ENCODE measurements around the gene VTI1A.

VTI1A gene

DNA sequence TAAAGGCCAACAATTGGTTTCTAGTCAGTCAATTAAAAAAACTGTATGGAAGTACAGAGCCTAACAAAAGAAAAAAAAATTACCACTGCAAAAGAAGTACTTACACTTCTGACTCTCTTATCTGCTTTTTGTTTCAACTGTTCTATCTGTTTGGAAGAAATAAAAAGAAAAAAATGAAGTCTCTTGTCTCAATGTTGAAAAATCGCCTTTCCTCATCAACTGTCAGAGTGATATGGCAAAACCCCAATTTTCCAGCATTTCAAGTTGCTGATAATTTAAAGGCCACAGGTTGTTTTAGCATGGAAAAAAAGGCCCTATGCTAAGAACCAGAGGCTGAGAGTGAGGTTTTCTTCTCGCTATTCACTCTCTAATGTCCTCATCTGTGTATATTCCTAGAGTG, 13.9 kb upstream of the VTI1A start:
- no peak for TF ChIP-seq CTCF (IDR thresholded peaks at IDR 0.05; ENCODE audit: low read depth, low read length)
- no peak overlapping the region for H3K4me3 ChIP-seq (replicated peaks in 1 of 2; ENCODE audit: low read depth in 2 of 2, low read length in 2 of 2)
- no peak for DNase-seq (ENCODE audit: low read depth in 2 of 2)

DNA sequence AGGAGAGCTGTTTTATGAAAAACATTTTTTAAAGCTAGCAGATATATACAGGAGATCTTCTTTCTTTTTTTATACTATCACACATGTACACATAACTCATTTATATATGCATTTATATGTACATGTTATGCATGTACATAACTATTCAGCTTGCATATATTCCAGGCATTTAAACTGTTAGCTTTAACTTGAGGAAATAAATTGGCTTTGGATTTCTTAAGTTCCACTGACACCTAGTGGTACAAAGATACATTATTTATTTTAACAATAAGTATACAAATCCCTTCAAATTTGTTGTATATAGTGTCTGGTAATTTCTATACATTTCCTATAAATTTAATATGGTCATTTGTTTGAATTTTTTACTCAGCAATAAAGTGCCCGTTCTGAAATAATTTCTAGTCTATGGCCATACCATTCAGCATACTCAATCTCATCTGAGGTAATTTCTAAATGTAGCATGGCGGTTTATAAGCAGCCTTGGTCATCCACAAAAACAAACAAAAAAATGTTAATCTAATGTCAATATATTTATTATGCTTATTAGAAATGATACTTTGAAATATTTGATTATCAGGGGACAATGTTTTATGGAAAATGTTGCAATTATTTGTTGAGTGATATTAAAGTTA, 11.9 kb upstream of the VTI1A start:
- TF ChIP-seq CTCF (IDR thresholded peaks at IDR 0.05; ENCODE audit: low read depth, low read length) = peak; percentile 31
- DNase-seq (ENCODE audit: low read depth in 2 of 2) = peak; percentile 66 to 72
- no peak overlapping the region for H3K4me3 ChIP-seq (replicated peaks in 1 of 2; ENCODE audit: low read depth in 2 of 2, low read length in 2 of 2)

DNA sequence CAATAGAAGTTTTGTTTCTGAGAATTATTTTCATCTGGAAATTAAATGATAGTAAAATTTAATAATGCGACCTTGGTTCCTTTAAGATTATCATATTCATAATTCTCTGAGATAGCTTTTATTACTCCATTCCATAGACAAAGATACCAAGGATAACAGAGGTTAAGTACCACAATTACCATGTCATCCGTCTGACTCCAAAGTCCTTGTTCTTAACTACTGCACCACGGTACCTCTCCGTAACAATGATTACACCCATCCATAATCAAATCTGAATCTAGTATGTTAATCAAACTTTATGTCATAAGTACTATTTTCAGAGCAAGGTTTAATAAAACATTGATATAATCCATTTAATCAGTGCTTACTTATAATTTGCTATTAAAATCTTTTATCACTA, 8.7 kb upstream of the VTI1A start:
- no peak overlapping the region for H3K4me3 ChIP-seq (replicated peaks in 1 of 2; ENCODE audit: low read depth in 2 of 2, low read length in 2 of 2)
- no peak for TF ChIP-seq CTCF (IDR thresholded peaks at IDR 0.05; ENCODE audit: low read depth, low read length)
- no peak for DNase-seq (ENCODE audit: low read depth in 2 of 2)

- DNase-seq (ENCODE audit: low read depth in 2 of 2) = no peak
- no peak for TF ChIP-seq CTCF (IDR thresholded peaks at IDR 0.05; ENCODE audit: low read depth, low read length)
- H3K4me3 ChIP-seq (replicated peaks in 1 of 2; ENCODE audit: low read depth in 2 of 2, low read length in 2 of 2) = no peak overlapping the region
These were observed 5.5 kb upstream of the VTI1A start for GRCh38 chr10:112441520-112441919.

- DNase-seq (ENCODE audit: low read depth in 2 of 2) = no peak
- H3K4me3 ChIP-seq (replicated peaks in 1 of 2; ENCODE audit: low read depth in 2 of 2, low read length in 2 of 2) = no peak overlapping the region
- no peak for TF ChIP-seq CTCF (IDR thresholded peaks at IDR 0.05; ENCODE audit: low read depth, low read length)
These were observed 5.0 kb upstream of the VTI1A start for GRCh38 chr10:112442063-112442462.

DNA sequence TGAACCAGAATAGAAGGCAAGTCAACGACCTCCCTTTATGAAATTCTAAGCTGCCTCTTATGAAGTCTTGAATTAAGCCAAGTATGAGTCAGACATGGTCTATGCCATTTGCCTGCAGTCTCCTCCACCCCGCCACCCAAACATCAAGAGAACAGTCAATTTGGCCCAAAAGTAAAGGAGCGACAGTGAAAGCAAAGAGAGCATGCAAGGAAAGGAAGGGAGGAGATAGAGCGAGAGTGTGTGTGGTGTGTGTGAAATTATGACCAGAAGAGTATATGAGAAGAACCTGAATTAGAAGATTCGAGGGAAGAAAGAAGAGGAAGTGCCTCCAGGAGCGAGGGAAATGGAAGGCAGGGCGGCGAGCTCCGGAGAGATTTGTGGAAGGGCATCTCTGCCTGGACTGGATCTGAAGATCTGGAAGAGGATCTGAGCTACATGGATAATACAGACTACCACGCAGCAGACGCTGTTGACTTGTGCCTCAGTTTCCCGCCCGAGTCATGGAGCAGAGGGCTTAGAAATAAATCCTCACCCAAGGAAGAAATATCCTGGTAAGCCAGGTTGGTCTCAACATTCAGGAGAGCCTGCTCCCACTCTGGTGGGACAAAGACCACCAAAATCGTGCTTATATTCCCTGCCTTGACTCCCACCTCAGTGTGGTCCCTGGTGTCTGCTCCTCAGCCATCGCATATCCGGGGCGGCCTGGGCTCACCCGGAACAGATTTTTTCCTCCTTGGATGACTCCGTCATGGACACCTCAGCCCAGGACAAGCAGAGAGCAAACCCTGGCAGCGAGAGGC, 760 bp upstream of the VTI1A start:
- DNase-seq (ENCODE audit: low read depth in 2 of 2) = peak; percentile 6 to 44
- no peak for TF ChIP-seq CTCF (IDR thresholded peaks at IDR 0.05; ENCODE audit: low read depth, low read length)
- H3K4me3 ChIP-seq (replicated peaks in 1 of 2; ENCODE audit: low read depth in 2 of 2, low read length in 2 of 2) = peak overlapping the region; percentile 80 to 93

Data from cardiac fibroblast (primary cell).